ENCODE results near the gene DPEP3. TPM values are rescaled to one million over a fixed set of nuclear protein-coding genes. Genes with fewer than 3 reads are reported as not detected.

DPEP3 gene
- polyA plus RNA-seq, 1 donor from 2014 or later = not detected

DNA sequence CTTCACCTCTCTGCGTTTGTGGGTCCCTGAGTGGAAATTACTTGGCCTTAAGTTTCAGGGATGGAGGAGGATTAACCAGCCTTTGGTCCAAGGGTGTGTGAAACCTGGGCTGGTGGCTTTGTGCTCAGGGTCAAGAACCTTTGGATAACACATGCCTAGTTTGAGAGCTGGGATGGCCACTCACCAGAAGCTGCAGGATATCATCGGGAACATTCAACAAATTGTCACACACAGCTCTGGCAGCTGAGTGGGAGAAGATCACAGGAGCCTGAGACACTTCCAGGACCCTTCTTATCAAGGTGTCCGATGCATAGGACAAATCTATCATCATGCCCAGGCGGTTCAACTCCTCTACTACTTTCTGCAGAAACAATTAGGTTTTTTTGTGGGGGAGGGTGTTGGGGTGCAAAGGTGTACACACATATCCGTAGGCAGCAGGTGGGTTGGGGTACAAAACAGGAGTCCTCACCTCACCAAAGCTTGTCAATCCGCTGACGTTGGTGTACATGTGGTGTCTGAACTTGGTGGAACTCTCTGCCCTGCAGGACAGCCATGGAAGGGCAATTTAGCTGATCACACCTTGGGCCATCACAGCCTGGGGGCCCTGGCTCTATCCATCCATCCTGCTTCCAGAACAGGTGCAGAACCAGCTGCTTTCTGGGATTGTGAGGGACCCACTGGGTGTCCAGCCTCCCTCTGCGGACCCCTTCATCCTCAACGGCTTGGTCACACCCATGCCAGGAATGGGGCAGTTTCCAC, 2.7 kb downstream of the DPEP3 start:
- Histone ChIP-seq H3K4me3 (ENCODE audit: low read length) (no peak overlapping the region), H3K9me3 (ENCODE audit: low read length) (no peaks in the 10 kb centered on the region), H3K4me2 (ENCODE audit: low read length) (no peak overlapping the region), H3K27ac (ENCODE audit: low read length) (no peak overlapping the region), H3K9me2 (ENCODE audit: insufficient read depth, low read length) (no peaks in the 10 kb centered on the region), H2AFZ (ENCODE audit: low read depth, low read length) (no peak overlapping the region), H3F3A (ENCODE audit: insufficient read depth, low read length, poor library complexity, severe bottlenecking) (no peaks in the 10 kb centered on the region), H3K9ac (ENCODE audit: low read length) (no peak overlapping the region), H3K27me3 (ENCODE audit: insufficient read depth, low read depth, low read length) (no peaks in the 10 kb centered on the region), H3K79me2 (replicated peaks; ENCODE audit: insufficient read depth, low read length) (no peaks in the 10 kb centered on the region), H3K36me3 (ENCODE audit: insufficient read depth, low read length) (no peaks in the 10 kb centered on the region), H4K20me1 (ENCODE audit: insufficient read depth) (no peaks in the 10 kb centered on the region)
- TF ChIP-seq SMC3 (conservative IDR thresholded peaks at IDR 0.05; ENCODE audit: poor library complexity) = no peak
- TF ChIP-seq EP300 (conservative IDR thresholded peaks at IDR 0.05; ENCODE audit: poor library complexity, severe bottlenecking) = no peak
- no peak for TF ChIP-seq EZH2 (IDR thresholded peaks at IDR 0.05; ENCODE audit: borderline replicate concordance, insufficient read depth, low read length, poor library complexity, severe bottlenecking)
- no peak for TF ChIP-seq REST (IDR thresholded peaks at IDR 0.05; ENCODE audit: borderline replicate concordance)
- TF ChIP-seq POLR2AphosphoS5 (IDR thresholded peaks at IDR 0.05) = no peak
- TF ChIP-seq CTCF (IDR thresholded peaks at IDR 0.05; ENCODE audit: poor library complexity, severe bottlenecking) = no peak
- TF ChIP-seq TAF1 (IDR thresholded peaks at IDR 0.05; ENCODE audit: low read depth) = no peak
- TF ChIP-seq MXI1 (conservative IDR thresholded peaks at IDR 0.05; ENCODE audit: poor library complexity, severe bottlenecking) = no peak
- no peak for TF ChIP-seq RAD21 (conservative IDR thresholded peaks at IDR 0.05)

DNA sequence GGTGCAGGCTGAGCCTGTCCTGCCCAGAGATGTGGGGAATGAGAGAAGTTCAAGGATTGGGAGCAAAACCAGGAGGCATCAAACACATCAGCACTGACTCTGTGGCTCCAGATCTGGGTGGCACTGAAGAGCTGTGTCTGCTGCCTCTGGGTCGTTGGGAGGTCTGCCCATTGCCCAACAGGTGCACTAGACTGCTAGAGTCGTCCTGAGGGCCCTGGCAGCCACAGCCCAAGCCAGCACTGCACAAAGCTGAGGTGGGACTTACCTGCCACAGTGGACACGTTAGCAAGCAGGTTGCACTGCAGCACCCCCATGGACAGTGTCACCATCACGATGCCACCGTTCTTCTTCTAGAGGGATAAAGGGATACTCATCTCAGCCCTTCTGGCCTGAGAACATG, 3.3 kb downstream of the DPEP3 start:
- Histone ChIP-seq H3K9me2 (ENCODE audit: insufficient read depth, low read length) (no peaks in the 10 kb centered on the region), H3K9me3 (ENCODE audit: low read length) (no peaks in the 10 kb centered on the region), H2AFZ (ENCODE audit: low read depth, low read length) (no peak overlapping the region), H3K4me3 (ENCODE audit: low read length) (no peak overlapping the region), H3K9ac (ENCODE audit: low read length) (no peak overlapping the region), H3K79me2 (replicated peaks; ENCODE audit: insufficient read depth, low read length) (no peaks in the 10 kb centered on the region), H4K20me1 (ENCODE audit: insufficient read depth) (no peaks in the 10 kb centered on the region), H3K4me2 (ENCODE audit: low read length) (no peak overlapping the region), H3K27ac (ENCODE audit: low read length) (no peak overlapping the region), H3F3A (ENCODE audit: insufficient read depth, low read length, poor library complexity, severe bottlenecking) (no peaks in the 10 kb centered on the region), H3K36me3 (ENCODE audit: insufficient read depth, low read length) (no peaks in the 10 kb centered on the region), H3K27me3 (ENCODE audit: insufficient read depth, low read depth, low read length) (no peaks in the 10 kb centered on the region)
- TF ChIP-seq SMC3 (conservative IDR thresholded peaks at IDR 0.05; ENCODE audit: poor library complexity) (no peak), MXI1 (conservative IDR thresholded peaks at IDR 0.05; ENCODE audit: poor library complexity, severe bottlenecking) (no peak), EZH2 (IDR thresholded peaks at IDR 0.05; ENCODE audit: borderline replicate concordance, insufficient read depth, low read length, poor library complexity, severe bottlenecking) (no peak), TAF1 (IDR thresholded peaks at IDR 0.05; ENCODE audit: low read depth) (no peak), EP300 (conservative IDR thresholded peaks at IDR 0.05; ENCODE audit: poor library complexity, severe bottlenecking) (no peak), POLR2AphosphoS5 (IDR thresholded peaks at IDR 0.05) (no peak), RAD21 (conservative IDR thresholded peaks at IDR 0.05) (no peak), CTCF (IDR thresholded peaks at IDR 0.05; ENCODE audit: poor library complexity, severe bottlenecking) (no peak), REST (IDR thresholded peaks at IDR 0.05; ENCODE audit: borderline replicate concordance) (no peak)

Data from neural cell (in vitro differentiated cells).